HG03439 (cell line): ENCODE data around the gene MAGI2.

ENCODE experiments used
- ATAC-seq: cut with Tn5 transposase; IDR thresholded peaks from one replicate; pipeline ENCODE4 v1.9.1; 2021; ENCODE audit warnings: mild to moderate bottlenecking, moderate library complexity; ENCODE audit not compliant: unreplicated experiment

The MAGI2 gene

DNA sequence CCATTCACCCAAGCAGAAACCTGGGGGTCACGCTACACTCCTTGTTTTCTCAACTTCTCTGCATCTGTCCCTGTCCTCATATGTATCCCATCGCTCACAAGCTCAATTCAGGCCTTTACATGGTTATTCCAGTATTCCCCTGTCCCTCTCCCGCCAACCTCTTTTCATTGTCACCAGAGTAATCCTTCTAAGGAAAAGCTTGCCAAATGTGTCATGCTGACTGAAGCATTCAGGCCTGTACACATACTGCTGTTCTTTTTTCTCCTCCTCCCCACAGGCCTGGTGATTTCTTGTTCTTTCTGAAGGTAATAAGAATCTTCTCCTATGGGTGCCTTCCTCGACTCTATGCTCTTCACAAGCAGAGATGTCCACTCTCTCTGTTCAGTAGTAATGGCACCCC, 1372.7 kb downstream of the MAGI2 start:
- no peak for ATAC-seq

DNA sequence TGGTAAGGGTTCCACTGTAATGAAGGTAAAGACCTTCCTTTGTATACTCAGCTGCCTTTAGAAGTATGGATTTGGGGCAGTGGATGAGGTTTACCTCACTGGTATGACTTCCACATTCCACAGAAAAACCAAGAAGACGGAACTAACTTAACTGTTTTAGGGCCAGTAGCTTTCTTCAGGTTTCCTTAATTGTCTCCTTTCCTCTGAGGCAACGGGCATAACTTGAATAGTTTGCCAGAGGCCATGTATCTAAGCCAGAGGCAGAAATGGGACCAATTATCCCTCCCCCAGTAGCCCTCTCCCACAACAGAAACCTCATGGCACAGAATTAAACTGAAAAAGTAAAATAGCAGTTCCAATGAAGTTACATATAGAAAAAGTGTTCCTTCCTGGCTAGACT, 1373.2 kb downstream of the MAGI2 start:
- no peak for ATAC-seq

DNA sequence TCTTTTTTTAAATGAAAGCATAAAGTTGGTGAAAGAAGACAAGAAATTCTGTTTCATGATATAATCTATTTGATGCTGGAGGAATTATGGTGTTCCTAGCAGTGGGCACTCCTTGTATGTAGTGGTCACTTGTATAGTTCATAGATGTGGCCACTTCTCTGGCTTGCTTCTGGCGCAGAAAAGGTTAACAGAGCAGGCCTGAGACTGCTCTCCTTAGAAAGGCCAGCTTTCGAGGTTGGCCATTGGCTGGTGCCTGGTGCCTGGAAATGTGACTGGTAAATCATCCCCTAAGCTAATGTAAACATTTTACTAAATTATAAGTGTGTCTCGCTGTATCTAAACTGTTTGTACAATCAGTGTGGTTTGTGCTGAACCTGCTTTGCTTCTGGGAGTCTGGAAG, 1378.8 kb downstream of the MAGI2 start:
- no peak for ATAC-seq

DNA sequence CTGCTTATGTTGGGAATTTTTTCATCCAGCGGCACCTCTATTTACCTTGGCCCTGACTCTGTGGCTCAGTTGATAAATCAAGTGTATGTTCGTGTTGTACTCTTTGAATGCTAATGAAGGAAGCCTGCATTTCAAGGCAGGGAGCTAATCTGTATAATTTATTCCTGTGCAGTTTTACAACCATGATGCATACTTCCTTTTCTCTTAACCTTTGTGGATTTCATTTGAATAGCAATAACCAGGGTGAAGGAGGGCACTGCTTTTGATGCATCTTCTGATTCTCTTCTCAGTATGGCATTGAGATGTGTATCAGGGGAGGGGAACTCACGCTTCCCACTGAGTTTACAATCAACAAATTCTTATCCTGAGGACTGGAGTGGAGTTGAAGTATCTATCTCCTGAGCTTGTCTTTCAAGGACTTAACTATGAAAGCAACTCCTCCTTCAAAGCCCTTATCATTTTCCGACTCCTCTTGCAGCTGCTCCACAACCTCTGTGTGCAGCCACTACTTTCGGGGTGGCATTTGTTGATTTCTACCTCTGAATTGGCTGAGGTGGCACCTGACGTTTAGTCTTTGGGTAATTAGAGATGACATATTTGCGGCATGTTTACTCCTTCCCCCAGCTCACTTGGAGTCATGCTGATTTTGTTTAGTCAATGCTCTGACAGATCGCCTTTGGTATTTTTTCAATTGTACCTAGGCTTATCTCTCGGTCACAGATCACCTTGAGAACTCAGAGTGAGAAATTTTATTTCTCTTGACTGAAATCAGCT, 1379.7 kb downstream of the MAGI2 start:
- ATAC-seq: no peak

DNA sequence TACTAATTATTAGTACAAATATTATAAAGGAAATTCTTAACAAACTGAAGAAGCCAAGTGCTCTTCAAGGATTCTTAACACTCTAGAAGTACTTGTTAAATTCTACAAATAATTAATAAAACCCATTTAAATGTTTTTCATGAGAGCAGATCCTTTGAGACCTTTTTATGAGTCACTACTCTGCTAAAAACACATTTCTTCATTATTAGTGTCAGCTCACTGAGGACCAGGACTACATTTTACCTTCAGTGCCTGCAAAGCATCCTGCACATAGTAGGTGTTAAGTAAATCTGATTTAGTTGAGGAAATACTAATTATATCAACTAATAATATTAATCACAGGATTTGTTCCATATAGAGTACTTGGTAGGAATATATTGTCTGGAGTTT, 1381.3 kb downstream of the MAGI2 start:
- ATAC-seq: no peak

DNA sequence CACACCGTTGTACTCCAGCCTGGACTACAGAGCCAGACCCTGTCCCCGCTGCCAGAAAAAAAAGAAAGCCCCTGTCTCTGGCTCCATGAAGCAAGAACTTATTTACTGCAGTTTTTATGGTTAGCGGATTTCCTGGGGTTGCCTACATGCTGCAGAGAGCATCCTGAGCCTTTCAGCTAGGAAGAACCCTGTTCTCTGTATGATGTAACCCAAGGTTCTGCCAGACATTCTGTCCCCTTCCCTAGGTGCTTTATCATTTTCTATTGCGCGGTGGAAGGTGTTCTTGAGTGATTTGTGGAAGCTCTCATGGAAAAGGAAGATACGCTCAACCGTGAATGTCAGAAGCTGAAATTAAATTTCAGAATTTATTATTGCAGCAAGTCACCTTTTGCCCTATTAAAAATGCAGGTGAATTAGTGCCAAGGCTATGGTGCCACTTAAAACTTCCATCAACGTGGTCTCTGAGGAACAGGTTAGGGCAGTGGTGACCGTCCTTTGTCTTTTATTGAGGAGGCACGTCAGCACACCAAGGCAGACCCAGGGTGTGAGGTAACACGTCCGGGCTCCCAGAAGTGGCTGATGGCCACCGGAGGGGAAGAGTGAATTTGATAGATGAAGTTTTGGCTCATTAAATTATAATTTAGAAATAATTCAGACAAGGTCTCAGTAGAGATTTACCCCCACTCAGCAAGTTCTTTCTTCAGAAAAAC, 1381.8 kb downstream of the MAGI2 start:
- no peak for ATAC-seq

DNA sequence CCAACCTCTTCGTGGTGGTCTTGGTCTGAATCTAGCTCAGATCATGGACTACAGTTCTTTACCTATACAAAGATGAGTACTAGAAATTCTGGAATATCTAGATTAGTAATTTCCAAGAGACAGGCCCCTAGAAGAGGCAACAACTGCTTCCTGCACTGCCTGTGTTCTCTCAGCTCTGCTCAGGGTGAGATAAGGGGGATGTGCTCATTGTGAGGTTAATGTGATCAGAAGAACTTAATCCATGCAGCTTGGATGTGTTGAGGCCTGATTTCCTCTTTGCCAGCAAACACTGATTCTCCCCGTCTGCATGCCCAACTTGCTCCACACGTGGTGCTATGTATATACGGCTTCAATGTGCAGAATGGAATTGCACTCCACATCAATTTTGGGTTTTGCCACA, 1386.9 kb downstream of the MAGI2 start:
- no peak for ATAC-seq

DNA sequence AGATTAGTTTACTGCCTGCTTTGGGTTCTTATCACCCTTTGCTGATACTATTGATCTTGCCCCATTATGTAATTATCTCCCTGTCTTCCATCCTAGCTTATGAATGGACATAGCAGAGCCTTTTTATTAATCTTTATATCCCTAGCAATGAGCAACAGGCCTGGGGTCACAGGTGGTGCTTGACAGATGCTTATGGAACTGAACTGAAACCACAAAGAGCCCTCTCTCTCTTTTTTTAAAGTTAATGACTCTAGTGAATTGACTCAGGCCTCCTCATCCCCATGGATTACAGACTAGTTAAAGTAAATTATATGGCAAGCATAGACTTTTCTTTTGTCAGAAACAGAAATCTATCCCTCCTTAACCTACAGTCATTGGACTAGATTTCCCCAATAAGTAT, 1389.7 kb downstream of the MAGI2 start:
- ATAC-seq: no peak

DNA sequence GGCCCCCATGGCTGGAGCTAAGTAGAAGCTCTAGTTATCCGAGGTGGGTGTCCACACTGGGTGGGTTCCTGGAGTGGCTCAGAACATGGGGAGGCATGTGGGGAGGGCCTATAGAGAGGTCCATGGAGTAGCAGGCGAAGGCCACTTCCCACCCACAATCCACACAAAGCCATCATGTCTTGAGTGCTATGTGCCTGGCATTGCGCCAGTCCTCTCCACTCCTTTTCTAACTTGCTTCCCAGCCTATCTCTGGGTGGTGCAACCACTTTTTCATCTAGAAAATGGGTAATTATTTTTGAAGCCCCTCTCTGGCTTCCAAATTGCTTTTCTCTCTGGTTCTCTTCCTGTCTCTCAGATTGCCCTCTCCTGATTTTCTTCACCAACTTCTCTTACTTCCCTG, 1391.3 kb downstream of the MAGI2 start:
- no peak for ATAC-seq

DNA sequence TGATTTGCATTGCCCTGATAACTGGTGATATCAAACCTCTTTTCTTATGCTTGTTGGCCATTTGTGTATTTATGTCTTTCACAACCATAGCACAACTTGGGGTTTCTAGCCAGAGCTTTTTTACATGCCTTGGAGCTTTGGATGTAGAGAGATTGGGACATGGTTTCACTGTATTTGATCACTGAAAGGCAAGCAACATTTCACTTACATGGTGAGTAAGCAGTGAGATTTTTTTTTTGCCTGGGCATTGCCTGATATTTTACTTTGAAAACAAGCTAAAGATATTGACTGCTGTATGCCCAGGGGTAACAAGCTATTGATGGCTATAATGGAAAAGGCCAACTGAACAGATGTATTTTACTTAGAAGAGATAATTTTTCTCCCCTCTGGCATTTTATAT, 1395.9 kb downstream of the MAGI2 start:
- no peak for ATAC-seq

DNA sequence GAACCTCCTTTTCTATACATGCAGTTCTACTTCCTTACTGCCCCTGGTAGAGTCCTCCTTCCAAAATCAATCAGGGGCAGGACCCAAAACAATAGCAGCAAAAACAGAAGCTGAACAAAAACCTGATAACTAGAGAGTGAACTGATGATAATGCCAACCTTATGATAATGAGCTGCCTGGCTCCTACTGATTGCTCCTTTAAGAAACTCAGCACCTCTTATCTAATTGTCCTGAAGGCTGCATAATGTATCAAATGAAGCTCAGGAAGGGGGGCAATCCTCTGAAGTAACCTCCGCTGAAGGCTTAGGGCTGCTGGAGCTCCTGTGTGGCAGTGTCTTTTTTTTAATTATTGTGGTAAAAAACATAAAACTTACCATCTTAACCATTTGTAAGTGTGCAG, 1397.9 kb downstream of the MAGI2 start:
- no peak for ATAC-seq

DNA sequence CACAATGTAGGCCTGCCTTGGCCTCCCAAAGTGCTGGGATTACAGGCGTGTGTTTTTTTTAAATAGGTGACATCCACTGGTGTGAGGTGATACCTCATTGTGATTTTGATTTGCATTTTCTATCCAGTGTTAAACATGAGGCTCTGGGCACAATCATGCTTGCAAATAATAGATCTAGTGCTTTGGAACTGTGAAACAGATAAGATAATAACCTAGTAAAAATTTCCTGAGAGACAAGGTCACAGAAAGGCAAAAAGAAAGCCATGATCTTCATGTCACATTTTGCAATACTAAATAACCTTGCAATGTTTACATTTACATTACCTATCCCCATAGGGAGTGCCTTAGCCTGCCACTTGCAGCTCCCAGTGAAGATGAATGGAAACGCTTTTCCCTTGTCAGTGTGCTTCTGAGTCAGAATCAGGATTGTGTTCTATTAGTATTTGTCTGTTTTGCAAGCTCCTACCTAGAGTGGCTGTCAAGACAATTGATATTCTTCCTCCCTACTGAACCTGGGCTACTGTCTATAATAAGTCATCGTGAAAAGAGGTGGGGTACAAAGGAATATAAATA, 1398.4 kb downstream of the MAGI2 start:
- no peak for ATAC-seq

DNA sequence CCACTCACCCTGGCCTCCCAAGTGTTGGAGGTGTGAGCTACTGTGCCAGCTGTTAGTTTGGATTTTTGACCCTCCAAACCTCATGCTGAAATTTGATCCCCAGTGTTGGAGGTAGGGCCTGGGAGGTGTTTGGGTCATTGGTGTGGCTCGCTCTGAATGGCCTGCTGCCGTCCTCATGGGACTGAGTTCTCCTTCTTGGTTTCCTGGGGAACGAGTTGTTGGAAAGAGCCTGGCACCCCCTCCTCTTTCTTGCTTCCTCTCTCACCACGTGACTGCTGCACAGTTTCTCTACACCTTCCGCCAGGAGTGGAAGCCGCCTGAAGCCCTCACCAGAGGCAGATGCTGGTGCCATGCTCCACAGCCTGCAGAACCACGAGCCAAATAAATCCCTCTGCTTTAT, 1401.4 kb downstream of the MAGI2 start:
- ATAC-seq: no peak

DNA sequence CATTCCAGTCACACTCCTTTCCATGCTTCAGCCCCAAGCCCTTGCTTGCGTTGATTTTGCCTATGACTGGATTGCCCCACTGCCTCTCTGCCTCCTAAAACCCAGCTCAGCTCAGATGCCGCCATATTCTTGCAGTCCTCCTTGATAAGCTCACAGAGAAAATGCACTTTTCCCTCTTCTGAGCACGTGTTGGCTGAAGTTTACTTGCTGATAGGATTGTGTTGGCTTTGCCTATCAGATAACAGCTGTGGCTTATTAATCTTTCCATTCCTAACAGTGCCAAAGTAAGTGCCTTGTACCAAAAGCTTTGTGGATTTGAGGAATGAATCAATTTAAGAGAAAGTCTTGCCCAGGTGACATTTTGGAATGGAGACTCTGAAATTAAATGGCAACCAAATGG, 1405.7 kb downstream of the MAGI2 start:
- ATAC-seq: no peak

DNA sequence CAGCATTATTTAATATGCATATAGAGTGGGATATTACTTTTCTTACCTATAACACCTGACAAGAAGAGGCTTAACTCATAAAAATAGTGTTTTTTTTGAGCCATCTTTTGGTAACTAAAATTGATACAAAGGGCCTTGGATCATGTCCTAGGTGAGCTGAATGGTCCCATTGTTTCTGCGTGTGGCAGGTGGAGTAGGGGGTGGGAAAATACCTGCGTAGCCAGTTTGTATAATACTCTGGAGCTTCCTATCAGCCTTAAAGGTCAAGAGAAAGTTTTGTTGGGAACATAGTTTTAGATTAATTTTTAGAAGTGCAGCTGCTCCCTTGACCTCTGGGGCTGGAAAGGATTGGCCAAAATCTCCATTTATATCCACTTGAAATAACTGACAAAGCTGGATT, 1410.3 kb downstream of the MAGI2 start:
- no peak for ATAC-seq

DNA sequence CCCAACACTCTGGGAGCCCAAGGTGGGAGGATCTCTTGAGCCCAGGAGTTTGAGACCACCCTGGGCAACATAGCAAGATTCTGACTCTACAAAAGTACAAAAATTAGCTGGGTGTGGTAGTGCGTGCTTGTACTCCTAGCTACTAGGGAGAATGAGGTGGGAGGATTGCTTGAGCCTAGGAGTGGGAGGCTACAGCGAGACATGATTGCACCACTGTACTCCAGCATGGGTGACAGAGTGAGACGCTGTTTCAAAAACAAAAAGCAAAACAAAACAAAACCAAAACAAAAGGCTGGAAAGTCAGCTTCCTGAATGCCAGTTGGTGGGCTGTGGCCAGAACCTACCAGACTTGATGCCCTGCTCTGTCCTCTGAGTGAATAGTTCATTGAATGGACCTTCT, 1412.0 kb downstream of the MAGI2 start:
- ATAC-seq: no peak

DNA sequence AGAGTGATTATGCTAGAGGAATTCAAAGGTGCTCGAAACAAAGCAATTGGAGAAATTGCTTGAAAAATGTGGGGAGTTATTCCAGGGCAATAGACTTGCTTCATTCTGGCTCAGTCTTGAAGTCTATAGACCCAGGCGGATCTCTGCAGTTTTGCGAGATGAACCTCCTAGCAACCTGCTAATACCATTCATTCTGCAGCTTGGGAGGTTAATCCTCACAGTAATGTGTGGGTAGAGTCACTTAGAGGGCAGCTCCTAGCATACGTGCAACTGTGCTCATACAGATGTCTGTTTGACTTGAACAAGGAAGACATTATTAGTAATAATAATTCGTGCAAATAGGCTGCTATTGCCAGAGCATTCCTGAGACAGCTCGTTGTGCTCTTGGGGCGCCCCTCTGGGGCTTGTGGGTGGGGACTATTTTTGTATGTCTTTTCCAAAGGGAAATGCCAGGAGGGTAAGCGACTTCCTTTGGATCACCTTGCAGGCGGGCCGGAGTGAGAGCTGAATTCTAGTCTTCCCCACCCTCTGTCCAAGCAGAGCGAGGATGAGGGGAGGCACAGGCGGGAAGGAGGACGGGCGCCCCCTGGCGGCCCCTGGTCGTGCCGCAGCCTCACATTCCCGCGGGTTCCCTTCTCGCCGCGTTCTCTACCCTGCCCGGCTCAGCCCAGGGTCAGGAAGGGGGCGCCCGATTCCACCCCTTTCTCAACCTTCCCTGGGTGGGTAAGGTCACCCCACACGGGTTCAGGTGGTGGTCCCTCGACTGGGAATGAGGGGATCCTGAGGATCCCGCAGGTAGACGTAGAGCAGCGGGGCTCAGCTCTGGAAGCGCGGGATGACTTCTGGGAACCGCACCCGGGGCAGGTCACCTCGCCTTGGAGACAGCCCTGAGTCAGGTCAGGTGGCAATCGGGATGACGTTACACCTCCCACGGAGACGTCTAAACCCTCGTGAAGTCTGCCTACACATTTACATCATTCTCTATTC, 1413.4 kb downstream of the MAGI2 start:
- ATAC-seq: peak; percentile 85

DNA sequence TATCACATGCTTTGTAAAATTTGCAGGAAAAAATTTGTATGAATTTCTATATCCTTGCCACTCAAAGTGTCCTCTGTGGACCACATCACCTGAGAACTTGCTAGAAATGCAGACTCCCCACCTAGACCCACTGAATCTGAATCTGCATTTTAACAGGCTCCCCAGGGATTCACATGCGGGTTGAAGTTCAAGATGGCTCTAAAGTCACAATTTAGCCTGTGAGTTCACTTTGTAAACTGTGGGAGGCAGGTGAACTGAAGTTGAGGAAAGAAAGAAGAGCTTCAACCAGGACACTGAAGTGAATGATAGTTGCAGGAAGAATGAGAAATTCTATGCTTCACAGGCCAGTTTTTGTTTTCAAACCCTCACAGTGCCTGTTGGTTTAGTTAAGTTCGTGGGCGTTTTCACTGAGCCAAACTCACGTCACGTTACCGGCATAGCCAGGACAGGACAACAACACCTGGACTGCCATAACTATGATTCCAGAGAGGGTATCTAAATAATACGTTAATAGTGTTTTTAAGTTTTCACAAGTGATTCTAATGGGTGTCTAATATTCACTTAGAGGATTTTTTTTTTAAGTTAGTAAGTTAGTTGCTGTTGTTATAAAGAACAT, 1414.9 kb downstream of the MAGI2 start:
- no peak for ATAC-seq

DNA sequence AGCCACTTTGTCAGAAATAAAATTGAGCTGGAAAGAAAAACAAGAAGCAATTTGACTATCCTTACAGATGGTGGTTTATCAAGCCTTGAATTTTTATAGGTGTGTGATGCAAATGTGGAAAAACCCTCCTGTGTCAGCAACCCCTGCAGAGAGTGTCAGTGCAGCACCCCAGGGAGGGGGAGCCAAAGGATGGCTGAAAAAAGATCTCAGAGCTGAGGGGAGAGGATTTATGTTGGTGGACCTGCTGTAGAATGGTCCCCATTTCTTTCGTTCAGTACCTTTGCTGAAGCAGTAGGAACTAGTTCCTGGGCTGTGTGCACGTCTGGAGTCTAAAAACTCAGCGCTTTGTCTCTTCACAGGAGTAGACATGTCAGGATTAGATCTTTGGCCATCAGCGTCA, 1415.9 kb downstream of the MAGI2 start:
- ATAC-seq: no peak

DNA sequence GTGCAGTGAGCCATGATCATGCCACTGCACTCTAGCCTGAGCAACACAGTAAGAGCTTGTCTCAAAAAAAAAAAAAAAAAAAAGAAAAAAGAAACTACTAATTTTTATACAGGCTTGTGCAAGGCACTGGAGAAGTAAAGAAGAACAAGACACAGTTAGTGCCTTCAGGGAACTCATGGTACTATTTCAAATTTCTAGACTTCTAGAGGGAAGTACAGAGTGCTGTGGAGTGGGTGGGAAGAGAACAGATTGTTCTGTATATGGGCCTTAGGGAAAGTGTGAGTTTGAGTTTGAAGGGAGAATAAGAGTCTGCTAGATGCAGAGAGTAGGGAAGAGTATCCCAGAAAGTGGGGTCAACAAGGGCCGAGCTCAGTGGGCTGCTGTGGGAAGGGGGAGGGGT, 1420.1 kb downstream of the MAGI2 start:
- no peak for ATAC-seq

DNA sequence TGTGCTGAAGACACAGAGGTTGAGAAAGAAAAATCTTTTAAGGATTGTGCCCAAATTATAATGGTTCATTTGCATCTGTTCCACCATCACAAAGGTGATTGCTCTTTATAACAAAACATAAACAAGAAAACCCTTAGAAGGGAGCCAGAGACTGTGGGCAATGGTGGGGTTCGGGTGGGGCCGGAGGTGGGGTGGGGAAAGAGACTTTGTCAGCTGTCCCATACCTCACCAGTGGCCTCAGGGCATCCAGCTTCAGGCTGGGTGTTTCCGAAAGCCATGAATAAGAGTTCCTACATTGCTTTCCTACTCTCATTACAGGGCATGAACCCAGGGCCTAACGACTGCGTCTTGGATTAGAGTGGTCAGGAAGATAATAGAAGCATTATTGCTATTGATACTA, 1427.0 kb downstream of the MAGI2 start:
- ATAC-seq: no peak
